ENCODE data around the gene FOLR2. TPM values are rescaled to one million over a fixed set of nuclear protein-coding genes. Genes with fewer than 3 reads are reported as not detected.

The FOLR2 gene
- polyA plus RNA-seq, 1 of the 3 experiments (the other 2 are of a cell fraction) = not detected

- ChIA-PET CTCF (interaction anchor here (0.8 to 1.9 kb wide), 4 partner anchors 30 to 223 kb away, joined by 3 to 5 read pairs (median 4); no protein-coding TSS in a partner anchor), POLR2A (no interaction called here)
- no peaks in the 10 kb centered on the region for H3F3A ChIP-seq (replicated peaks; ENCODE audit: insufficient read depth)
- no peaks in the 10 kb centered on the region for H4K20me1 ChIP-seq (ENCODE audit: insufficient read depth)
- TF ChIP-seq ELF1 (IDR thresholded peaks at IDR 0.05) (no peak), MEF2A (IDR thresholded peaks at IDR 0.05; ENCODE audit: borderline replicate concordance, low read depth) (no peak), PBX3 (IDR thresholded peaks at IDR 0.05) (no peak), GATA2 (CRISPR knock-in tag; IDR thresholded peaks at IDR 0.05) (no peak), USF1 (IDR thresholded peaks at IDR 0.05; ENCODE audit: borderline replicate concordance, low read depth) (no peak), YY1 (IDR thresholded peaks at IDR 0.05; ENCODE audit: low read depth) (no peak), SIN3A (IDR thresholded peaks at IDR 0.05; ENCODE audit: borderline replicate concordance, low read depth, low read length) (no peak), EZH2phosphoT487 (IDR thresholded peaks at IDR 0.05; ENCODE audit: borderline replicate concordance, low read depth) (no peak)
- TF ChIP-seq, protein P1, sequence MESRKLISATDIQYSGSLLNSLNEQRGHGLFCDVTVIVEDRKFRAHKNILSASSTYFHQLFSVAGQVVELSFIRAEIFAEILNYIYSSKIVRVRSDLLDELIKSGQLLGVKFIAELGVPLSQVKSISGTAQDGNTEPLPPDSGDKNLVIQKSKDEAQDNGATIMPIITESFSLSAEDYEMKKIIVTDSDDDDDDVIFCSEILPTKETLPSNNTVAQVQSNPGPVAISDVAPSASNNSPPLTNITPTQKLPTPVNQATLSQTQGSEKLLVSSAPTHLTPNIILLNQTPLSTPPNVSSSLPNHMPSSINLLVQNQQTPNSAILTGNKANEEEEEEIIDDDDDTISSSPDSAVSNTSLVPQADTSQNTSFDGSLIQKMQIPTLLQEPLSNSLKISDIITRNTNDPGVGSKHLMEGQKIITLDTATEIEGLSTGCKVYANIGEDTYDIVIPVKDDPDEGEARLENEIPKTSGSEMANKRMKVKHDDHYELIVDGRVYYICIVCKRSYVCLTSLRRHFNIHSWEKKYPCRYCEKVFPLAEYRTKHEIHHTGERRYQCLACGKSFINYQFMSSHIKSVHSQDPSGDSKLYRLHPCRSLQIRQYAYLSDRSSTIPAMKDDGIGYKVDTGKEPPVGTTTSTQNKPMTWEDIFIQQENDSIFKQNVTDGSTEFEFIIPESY (IDR thresholded peaks at IDR 0.05; ENCODE audit: borderline replicate concordance, low read depth) = no peak
- H3K27me3 ChIP-seq (ENCODE audit: insufficient read depth) = peaks cover 8% of the 10 kb centered on the region; the same call in 1 of the 2 replicates
- no peak overlapping the region for H2AFZ ChIP-seq (ENCODE audit: low read depth)
- H3K4me1 ChIP-seq (ENCODE audit: control insufficient read depth in 1 of 2, insufficient read depth in 2 of 2, low read depth in 1 of 2, low read length in 1 of 2) = no peaks in the 10 kb centered on the region
- no peak overlapping the region for H3K9ac ChIP-seq
- H3K9me3 ChIP-seq = peaks cover 7% of the 10 kb centered on the region; the same call in 1 of the 2 replicates
- H3K79me2 ChIP-seq (ENCODE audit: insufficient read depth) = no peaks in the 10 kb centered on the region
- H3K4me3 ChIP-seq (ENCODE audit: low read depth in 2 of 2, low read length in 1 of 2) = no peak overlapping the region
- no peak for DNase-seq
- WGBS (ENCODE audit: low lambda C conversion rate) = 60% methylated on average over 3 of the region's 3 CpGs
- no peaks in the 10 kb centered on the region for H3K9me2 ChIP-seq
- no peak overlapping the region for H3K4me2 ChIP-seq
- no peaks in the 10 kb centered on the region for H3K36me3 ChIP-seq (replicated peaks in 1 of 2; ENCODE audit: control insufficient read depth in 1 of 2, insufficient read depth in 2 of 2, low read length in 1 of 2)
- H3K27ac ChIP-seq (ENCODE audit: low read depth in 2 of 2, low read length in 1 of 2) = no peak overlapping the region
Measured at GRCh38 chr11:72208281-72208680, 8.3 kb upstream of the FOLR2 start.

DNA sequence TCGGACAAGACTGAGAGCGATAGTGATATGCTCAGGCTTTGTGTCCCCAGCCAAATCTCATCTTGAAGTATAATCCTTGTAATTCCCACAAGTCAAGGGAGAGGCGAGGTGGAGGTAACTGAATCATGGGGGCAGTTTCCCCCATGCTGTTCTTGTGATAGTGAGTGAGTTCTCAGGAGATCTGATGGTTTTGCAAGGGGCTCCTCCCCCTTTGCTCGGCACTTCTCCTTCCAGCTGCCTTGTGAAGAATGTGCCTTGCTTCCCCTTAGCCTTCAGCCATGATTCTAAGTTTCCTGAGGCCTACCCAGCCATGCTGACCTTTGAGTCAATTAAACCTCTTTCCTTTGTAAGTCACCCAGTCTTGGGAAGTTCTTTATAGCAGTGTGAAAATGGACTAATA lies 7.5 kb upstream of the FOLR2 start:
- H3K4me1 ChIP-seq (ENCODE audit: control insufficient read depth in 1 of 2, insufficient read depth in 2 of 2, low read depth in 1 of 2, low read length in 1 of 2) = no peaks in the 10 kb centered on the region
- H2AFZ ChIP-seq (ENCODE audit: low read depth) = no peak overlapping the region
- no peaks in the 10 kb centered on the region for H3K9me2 ChIP-seq
- 48% methylated on average over 4 of the region's 4 CpGs for WGBS (ENCODE audit: low lambda C conversion rate)
- H3K79me2 ChIP-seq (ENCODE audit: insufficient read depth) = no peaks in the 10 kb centered on the region
- no peaks in the 10 kb centered on the region for H3K36me3 ChIP-seq (replicated peaks in 1 of 2; ENCODE audit: control insufficient read depth in 1 of 2, insufficient read depth in 2 of 2, low read length in 1 of 2)
- H3K9me3 ChIP-seq = peaks cover 7% of the 10 kb centered on the region; the same call in 1 of the 2 replicates
- peaks cover 13% of the 10 kb centered on the region; the same call in 1 of the 2 replicates for H3K27me3 ChIP-seq (ENCODE audit: insufficient read depth)
- no peak overlapping the region for H3K27ac ChIP-seq (ENCODE audit: low read depth in 2 of 2, low read length in 1 of 2)
- H3F3A ChIP-seq (replicated peaks; ENCODE audit: insufficient read depth) = no peaks in the 10 kb centered on the region
- H4K20me1 ChIP-seq (ENCODE audit: insufficient read depth) = no peaks in the 10 kb centered on the region
- no peak overlapping the region for H3K4me3 ChIP-seq (ENCODE audit: low read depth in 2 of 2, low read length in 1 of 2)
- no peak overlapping the region for H3K9ac ChIP-seq
- no peak overlapping the region for H3K4me2 ChIP-seq
- ChIA-PET POLR2A (no interaction called here), CTCF (interaction anchor here (0.8 to 1.5 kb wide), 3 partner anchors 29 to 222 kb away, joined by 3 to 4 read pairs (median 3); no protein-coding TSS in a partner anchor)
- TF ChIP-seq NRF1 (IDR thresholded peaks at IDR 0.05; ENCODE audit: low read depth, low read length) (no peak), RCOR1 (IDR thresholded peaks at IDR 0.05; ENCODE audit: low read length) (no peak), FOSL2 (IDR thresholded peaks at IDR 0.05; ENCODE audit: borderline replicate concordance, low read depth) (no peak), CTCF (IDR thresholded peaks at IDR 0.05) (no peak), FOXM1 (IDR thresholded peaks at IDR 0.05; ENCODE audit: low read depth) (no peak), TEAD4 (IDR thresholded peaks at IDR 0.05; ENCODE audit: borderline replicate concordance, insufficient read depth) (no peak), RXRA (IDR thresholded peaks at IDR 0.05; ENCODE audit: borderline replicate concordance, low read depth) (no peak)
- TF ChIP-seq, protein P2, sequence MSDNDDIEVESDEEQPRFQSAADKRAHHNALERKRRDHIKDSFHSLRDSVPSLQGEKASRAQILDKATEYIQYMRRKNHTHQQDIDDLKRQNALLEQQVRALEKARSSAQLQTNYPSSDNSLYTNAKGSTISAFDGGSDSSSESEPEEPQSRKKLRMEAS (IDR thresholded peaks at IDR 0.05; ENCODE audit: low read depth) = no peak
- TF ChIP-seq, protein P1 (IDR thresholded peaks at IDR 0.05; ENCODE audit: borderline replicate concordance, low read depth) = no peak
- DNase-seq = no peak

All from SK-N-SH (cell line).